Astrocyte of the spinal cord (primary cell): Measurements from ENCODE around the gene GAS7.

Experiments
- DNase-seq: peaks from one replicate; pipeline ENCODE4 v3.0.0; 2011; ENCODE audit warnings: low read depth, low spot score
- H3K4me3 ChIP-seq: 2 replicates; pipeline ENCODE4 v1.5.1; 2011; ENCODE audit warnings: low read depth, mild to moderate bottlenecking, low read length, moderate library complexity
- CTCF ChIP-seq: IDR thresholded peaks from 2 replicates; pipeline ENCODE4 v1.5.1; 2012; ENCODE audit warnings: low read depth, mild to moderate bottlenecking, low read length, inconsistent platforms
- in situ Hi-C: cut with HindIII; loops from 2 replicates; pipeline ENCODE4 v1.10.0; 2017; ENCODE audit warnings: low sequenced_read_pairs

Gene GAS7

GRCh38 chr17:10205549-10206185 lies 7.3 kb upstream of the GAS7 start:
- no peak for TF ChIP-seq CTCF
- H3K4me3 ChIP-seq, result no peak overlapping the region
- in situ Hi-C loops, result no loop called here
- DNase-seq, result no peak

GRCh38 chr17:10201680-10202079 lies 3.3 kb upstream of the GAS7 start:
- TF ChIP-seq CTCF, result no peak
- in situ Hi-C loops, result no loop called here
- no peak for DNase-seq
- no peak overlapping the region for H3K4me3 ChIP-seq

- in situ Hi-C loops, result no loop called here
- TF ChIP-seq CTCF, result no peak
- no peak for DNase-seq
- H3K4me3 ChIP-seq, result no peak overlapping the region
Measured at GRCh38 chr17:10200645-10201044, 2.2 kb upstream of the GAS7 start.

- in situ Hi-C loops, result no loop called here
- no peak for DNase-seq
- TF ChIP-seq CTCF, result no peak
- no peak overlapping the region for H3K4me3 ChIP-seq
Measured at GRCh38 chr17:10200016-10200415, 1.6 kb upstream of the GAS7 start.

- in situ Hi-C loops, result no loop called here
- peak overlapping the region; percentile 31 for H3K4me3 ChIP-seq
- no peak for DNase-seq
- no peak for TF ChIP-seq CTCF
Measured at GRCh38 chr17:10197721-10198508, 491 bp downstream of the GAS7 start.

GRCh38 chr17:10197362-10197720 lies 1.1 kb downstream of the GAS7 start:
- peak overlapping the region; percentile 24 for H3K4me3 ChIP-seq
- no peak for DNase-seq
- in situ Hi-C loops, result no loop called here
- no peak for TF ChIP-seq CTCF
